Left ventricle myocardium inferior (tissue), 1 donor: ENCODE results near the gene PPM1D. TPM values are rescaled to one million over a fixed set of nuclear protein-coding genes. Genes with fewer than 3 reads are reported as not detected.

Experiments used
- DNase-seq: peaks from one replicate; pipeline ENCODE4 v3.0.0-alpha.2; 2020
- H3K27ac ChIP-seq: fragments of 200-600 bp; replicated peaks from 2 replicates; pipeline ENCODE4 v1.8.0; 2021
- H3K27me3 ChIP-seq: fragments of 200-600 bp; 2 replicates; pipeline ENCODE4 v1.8.0; 2021; ENCODE audit warnings: low read depth
- H3K36me3 ChIP-seq: fragments of 200-600 bp; 2 replicates; pipeline ENCODE4 v1.8.0; 2021
- H3K4me1 ChIP-seq: fragments of 200-600 bp; 2 replicates; pipeline ENCODE4 v1.8.0; 2021
- H3K4me3 ChIP-seq: fragments of 200-600 bp; 2 replicates; pipeline ENCODE4 v1.8.0; 2021; ENCODE audit warnings: mild to moderate bottlenecking, moderate library complexity
- H3K9me3 ChIP-seq: fragments of 200-600 bp; replicated peaks from 2 replicates; pipeline ENCODE4 v1.8.0; 2021
- intact Hi-C: fragments of 100-400 bp; cut with micrococcal nuclease; formaldehyde crosslinking; loops from one replicate; pipeline ENCODE4 v1.11.0; 2022
- total RNA-seq: library from RNA; stranded (reverse); fragmentation: NEBNext Ultra II Directional; extraction: Animal tissue kit (Norgen Biotek cat#: 25700); gene quantifications from one replicate; pipeline ENCODE4 v1.2.1, GENCODE V29; 2021
- TF ChIP-seq, protein P1 (sequence below): fragments of 200-600 bp; IDR thresholded peaks from 2 replicates; pipeline ENCODE4 v1.8.0; 2021; ENCODE audit warnings: antibody characterized with exemption, mild to moderate bottlenecking, borderline replicate concordance
- donor health status: DM: no; HTN: yes; CAD: no; lungs with severe emphysema.

PPM1D gene
- total RNA-seq, 1 donor from 2014 or later: 6.8 TPM

GRCh38 chr17:60628252-60628889 lies 28.4 kb downstream of the PPM1D start:
- intact Hi-C loops: no loop called here
- no peaks in the 10 kb centered on the region for H3K9me3 ChIP-seq
- H3K4me1 ChIP-seq: no peaks in the 10 kb centered on the region
- no peaks in the 10 kb centered on the region for H3K27me3 ChIP-seq
- TF ChIP-seq, protein P1, sequence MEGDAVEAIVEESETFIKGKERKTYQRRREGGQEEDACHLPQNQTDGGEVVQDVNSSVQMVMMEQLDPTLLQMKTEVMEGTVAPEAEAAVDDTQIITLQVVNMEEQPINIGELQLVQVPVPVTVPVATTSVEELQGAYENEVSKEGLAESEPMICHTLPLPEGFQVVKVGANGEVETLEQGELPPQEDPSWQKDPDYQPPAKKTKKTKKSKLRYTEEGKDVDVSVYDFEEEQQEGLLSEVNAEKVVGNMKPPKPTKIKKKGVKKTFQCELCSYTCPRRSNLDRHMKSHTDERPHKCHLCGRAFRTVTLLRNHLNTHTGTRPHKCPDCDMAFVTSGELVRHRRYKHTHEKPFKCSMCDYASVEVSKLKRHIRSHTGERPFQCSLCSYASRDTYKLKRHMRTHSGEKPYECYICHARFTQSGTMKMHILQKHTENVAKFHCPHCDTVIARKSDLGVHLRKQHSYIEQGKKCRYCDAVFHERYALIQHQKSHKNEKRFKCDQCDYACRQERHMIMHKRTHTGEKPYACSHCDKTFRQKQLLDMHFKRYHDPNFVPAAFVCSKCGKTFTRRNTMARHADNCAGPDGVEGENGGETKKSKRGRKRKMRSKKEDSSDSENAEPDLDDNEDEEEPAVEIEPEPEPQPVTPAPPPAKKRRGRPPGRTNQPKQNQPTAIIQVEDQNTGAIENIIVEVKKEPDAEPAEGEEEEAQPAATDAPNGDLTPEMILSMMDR: no peak
- H3K4me3 ChIP-seq: no peak overlapping the region
- no peak for DNase-seq
- H3K27ac ChIP-seq: no peak overlapping the region
- H3K36me3 ChIP-seq: peaks cover 33% of the 10 kb centered on the region

GRCh38 chr17:60629120-60629519 lies 29.1 kb downstream of the PPM1D start:
- intact Hi-C loops: no loop called here
- H3K4me1 ChIP-seq: no peaks in the 10 kb centered on the region
- TF ChIP-seq, protein P1: no peak
- peaks cover 39% of the 10 kb centered on the region for H3K36me3 ChIP-seq
- no peak overlapping the region for H3K4me3 ChIP-seq
- H3K9me3 ChIP-seq: no peaks in the 10 kb centered on the region
- H3K27me3 ChIP-seq: no peaks in the 10 kb centered on the region
- DNase-seq: no peak
- no peak overlapping the region for H3K27ac ChIP-seq

DNA sequence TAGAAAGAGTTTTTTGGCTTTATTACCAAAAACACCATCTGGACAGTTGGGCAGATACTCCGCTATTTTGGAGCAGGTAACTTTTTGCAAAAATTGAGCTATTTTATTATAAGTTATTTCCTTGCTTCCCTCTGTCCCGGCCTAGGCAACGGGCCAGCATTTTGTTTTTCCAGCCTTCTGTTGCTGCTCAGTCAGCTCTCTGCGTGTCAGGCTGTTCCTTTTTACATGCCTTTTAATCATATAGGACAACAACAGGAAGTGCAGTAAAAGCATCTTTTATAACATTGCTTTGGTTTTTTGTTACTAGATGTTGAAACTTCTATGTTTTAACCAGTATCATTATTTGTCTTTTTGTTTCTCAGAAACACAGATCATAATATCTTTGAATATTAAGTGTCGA lies 30.4 kb downstream of the PPM1D start:
- no peaks in the 10 kb centered on the region for H3K27me3 ChIP-seq
- DNase-seq: peak; percentile 43
- peaks cover 42% of the 10 kb centered on the region for H3K36me3 ChIP-seq
- TF ChIP-seq, protein P1: no peak
- H3K4me1 ChIP-seq: no peaks in the 10 kb centered on the region
- intact Hi-C loops: loop anchor here (10.0 kb wide), 1 partner anchor 56 kb away; no protein-coding TSS in a partner anchor
- H3K9me3 ChIP-seq: no peaks in the 10 kb centered on the region
- H3K4me3 ChIP-seq: no peak overlapping the region
- H3K27ac ChIP-seq: no peak overlapping the region

DNA sequence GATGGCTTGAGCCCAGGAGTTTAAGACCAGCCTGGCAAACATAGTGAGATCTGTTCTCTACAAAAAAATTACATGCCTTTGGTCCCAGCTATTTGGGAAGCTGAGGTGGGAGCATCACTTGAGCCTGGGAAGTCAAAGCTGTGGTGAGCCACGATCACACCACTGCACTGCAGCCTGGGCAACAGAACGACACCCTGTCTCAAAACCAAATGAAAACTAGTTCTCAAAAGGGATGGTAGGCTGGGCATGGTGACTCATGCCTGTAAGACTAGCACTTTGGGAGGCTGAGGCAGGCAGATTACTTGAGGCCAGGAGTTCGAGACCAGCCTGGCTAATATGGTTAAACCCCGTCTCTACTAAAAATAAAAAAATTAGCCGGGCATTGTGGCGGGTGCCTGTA lies 31.1 kb downstream of the PPM1D start:
- DNase-seq: no peak
- Histone ChIP-seq H3K4me3 (no peak overlapping the region), H3K27me3 (no peaks in the 10 kb centered on the region), H3K4me1 (no peaks in the 10 kb centered on the region), H3K36me3 (peaks cover 44% of the 10 kb centered on the region), H3K27ac (no peak overlapping the region), H3K9me3 (no peaks in the 10 kb centered on the region)
- TF ChIP-seq, protein P1: no peak
- intact Hi-C loops: loop anchor here (10.0 kb wide), 1 partner anchor 56 kb away; no protein-coding TSS in a partner anchor

DNA sequence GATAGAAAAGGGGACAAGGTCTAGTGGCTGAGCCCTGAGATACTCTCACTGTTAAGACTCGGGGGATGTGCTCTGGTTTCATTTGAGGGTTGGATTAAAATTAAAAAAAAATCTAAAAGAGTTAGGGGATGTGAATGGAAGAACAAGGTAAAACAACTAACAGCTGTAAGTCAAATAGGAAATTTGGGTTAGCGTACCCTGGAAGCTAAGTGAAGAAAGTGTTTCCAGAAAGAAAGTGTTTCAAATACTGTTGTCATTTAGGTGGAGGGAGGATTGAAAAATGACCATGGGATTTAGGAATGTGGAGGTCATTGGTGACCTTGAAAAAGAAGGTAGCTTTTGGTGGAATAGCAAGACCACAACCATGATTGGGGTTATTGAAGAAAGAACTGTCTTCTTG lies 37.7 kb downstream of the PPM1D start:
- Histone ChIP-seq H3K9me3 (no peaks in the 10 kb centered on the region), H3K36me3 (peaks cover 37% of the 10 kb centered on the region), H3K4me3 (no peak overlapping the region), H3K27me3 (no peaks in the 10 kb centered on the region), H3K4me1 (peaks cover 13% of the 10 kb centered on the region), H3K27ac (no peak overlapping the region)
- TF ChIP-seq, protein P1: no peak
- intact Hi-C loops: loop anchor here (10.0 kb wide), 1 partner anchor 63 kb away; no protein-coding TSS in a partner anchor
- no peak for DNase-seq
